ENCODE measurements around the gene PHACTR1. TPM values are rescaled to one million over a fixed set of nuclear protein-coding genes. Genes with fewer than 3 reads are reported as not detected.

The PHACTR1 gene
- total RNA-seq, 1 experiment from 2014 or later, result 5.2 TPM

- H3K27ac ChIP-seq (ENCODE audit: low read length), result no peak overlapping the region
- DNase-seq, result no peak
- no peak overlapping the region for H3K4me3 ChIP-seq (ENCODE audit: low read length)
- no peaks in the 10 kb centered on the region for H3K9me3 ChIP-seq (ENCODE audit: low read length)
- no peaks in the 10 kb centered on the region for H3K79me2 ChIP-seq (ENCODE audit: low read length)
- no peak overlapping the region for H3K4me2 ChIP-seq (ENCODE audit: low read depth, low read length, poor library complexity, severe bottlenecking)
- H2AFZ ChIP-seq (ENCODE audit: low read length), result no peak overlapping the region
- H3K4me1 ChIP-seq (ENCODE audit: low read length), result no peaks in the 10 kb centered on the region
- no peaks in the 10 kb centered on the region for H3K36me3 ChIP-seq (ENCODE audit: insufficient read depth, low read length)
- no peaks in the 10 kb centered on the region for H3K9me2 ChIP-seq (replicated peaks; ENCODE audit: insufficient read depth, low read length)
- H3K27me3 ChIP-seq (ENCODE audit: low read length), result no peaks in the 10 kb centered on the region
- H4K20me1 ChIP-seq (ENCODE audit: insufficient read depth, low read depth, low read length), result no peaks in the 10 kb centered on the region
- no peak overlapping the region for H3K9ac ChIP-seq (ENCODE audit: low read length)
Observed at GRCh38 chr6:12990162-12990561, 273.6 kb downstream of the PHACTR1 start.

GRCh38 chr6:12991435-12991834 lies 274.9 kb downstream of the PHACTR1 start:
- Histone ChIP-seq H3K9ac (ENCODE audit: low read length) (no peak overlapping the region), H3K9me2 (replicated peaks; ENCODE audit: insufficient read depth, low read length) (no peaks in the 10 kb centered on the region; the same call in 1 of the 2 replicates), H3K27me3 (ENCODE audit: low read length) (no peaks in the 10 kb centered on the region), H3K79me2 (ENCODE audit: low read length) (no peaks in the 10 kb centered on the region), H3K36me3 (ENCODE audit: insufficient read depth, low read length) (no peaks in the 10 kb centered on the region), H3K4me2 (ENCODE audit: low read depth, low read length, poor library complexity, severe bottlenecking) (no peak overlapping the region), H3K4me3 (ENCODE audit: low read length) (no peak overlapping the region), H4K20me1 (ENCODE audit: insufficient read depth, low read depth, low read length) (no peaks in the 10 kb centered on the region), H2AFZ (ENCODE audit: low read length) (no peak overlapping the region), H3K4me1 (ENCODE audit: low read length) (no peaks in the 10 kb centered on the region), H3K27ac (ENCODE audit: low read length) (no peak overlapping the region), H3K9me3 (ENCODE audit: low read length) (no peaks in the 10 kb centered on the region)
- DNase-seq, result no peak

- Histone ChIP-seq H3K9me3 (ENCODE audit: low read length) (no peaks in the 10 kb centered on the region), H3K27ac (ENCODE audit: low read length) (no peak overlapping the region), H2AFZ (ENCODE audit: low read length) (no peak overlapping the region), H3K4me3 (ENCODE audit: low read length) (no peak overlapping the region), H3K9me2 (replicated peaks; ENCODE audit: insufficient read depth, low read length) (no peaks in the 10 kb centered on the region; the same call in 1 of the 2 replicates), H3K4me1 (ENCODE audit: low read length) (no peaks in the 10 kb centered on the region), H3K79me2 (ENCODE audit: low read length) (no peaks in the 10 kb centered on the region), H3K4me2 (ENCODE audit: low read depth, low read length, poor library complexity, severe bottlenecking) (no peak overlapping the region), H3K27me3 (ENCODE audit: low read length) (no peaks in the 10 kb centered on the region), H4K20me1 (ENCODE audit: insufficient read depth, low read depth, low read length) (no peaks in the 10 kb centered on the region), H3K9ac (ENCODE audit: low read length) (no peak overlapping the region), H3K36me3 (ENCODE audit: insufficient read depth, low read length) (no peaks in the 10 kb centered on the region)
- DNase-seq, result no peak
Observed at GRCh38 chr6:12992770-12993169, 276.2 kb downstream of the PHACTR1 start.

- Histone ChIP-seq H3K27me3 (ENCODE audit: low read length) (no peaks in the 10 kb centered on the region), H3K27ac (ENCODE audit: low read length) (no peak overlapping the region), H3K4me2 (ENCODE audit: low read depth, low read length, poor library complexity, severe bottlenecking) (no peak overlapping the region), H3K4me3 (ENCODE audit: low read length) (no peak overlapping the region), H4K20me1 (ENCODE audit: insufficient read depth, low read depth, low read length) (no peaks in the 10 kb centered on the region), H3K79me2 (ENCODE audit: low read length) (no peaks in the 10 kb centered on the region), H3K36me3 (ENCODE audit: insufficient read depth, low read length) (no peaks in the 10 kb centered on the region), H3K9me3 (ENCODE audit: low read length) (no peaks in the 10 kb centered on the region), H3K9me2 (replicated peaks; ENCODE audit: insufficient read depth, low read length) (no peaks in the 10 kb centered on the region; the same call in 1 of the 2 replicates), H3K9ac (ENCODE audit: low read length) (no peak overlapping the region), H2AFZ (ENCODE audit: low read length) (no peak overlapping the region), H3K4me1 (ENCODE audit: low read length) (no peaks in the 10 kb centered on the region)
- no peak for DNase-seq
Observed at GRCh38 chr6:12993283-12993898, 276.8 kb downstream of the PHACTR1 start.

- H3K9ac ChIP-seq (ENCODE audit: low read length), result no peak overlapping the region
- no peak overlapping the region for H3K4me2 ChIP-seq (ENCODE audit: low read depth, low read length, poor library complexity, severe bottlenecking)
- H3K9me3 ChIP-seq (ENCODE audit: low read length), result no peaks in the 10 kb centered on the region
- no peaks in the 10 kb centered on the region for H3K27me3 ChIP-seq (ENCODE audit: low read length)
- no peaks in the 10 kb centered on the region; the same call in 1 of the 2 replicates for H3K9me2 ChIP-seq (replicated peaks; ENCODE audit: insufficient read depth, low read length)
- no peak overlapping the region for H3K4me3 ChIP-seq (ENCODE audit: low read length)
- no peaks in the 10 kb centered on the region for H3K36me3 ChIP-seq (ENCODE audit: insufficient read depth, low read length)
- H2AFZ ChIP-seq (ENCODE audit: low read length), result no peak overlapping the region
- H3K79me2 ChIP-seq (ENCODE audit: low read length), result no peaks in the 10 kb centered on the region
- H3K27ac ChIP-seq (ENCODE audit: low read length), result no peak overlapping the region
- H4K20me1 ChIP-seq (ENCODE audit: insufficient read depth, low read depth, low read length), result no peaks in the 10 kb centered on the region
- no peaks in the 10 kb centered on the region for H3K4me1 ChIP-seq (ENCODE audit: low read length)
- no peak for DNase-seq
Observed at GRCh38 chr6:12995419-12995818, 278.9 kb downstream of the PHACTR1 start.

- Histone ChIP-seq H3K9ac (ENCODE audit: low read length) (no peak overlapping the region), H3K9me2 (replicated peaks; ENCODE audit: insufficient read depth, low read length) (no peaks in the 10 kb centered on the region; the same call in 1 of the 2 replicates), H3K27ac (ENCODE audit: low read length) (no peak overlapping the region), H3K79me2 (ENCODE audit: low read length) (no peaks in the 10 kb centered on the region), H3K9me3 (ENCODE audit: low read length) (no peaks in the 10 kb centered on the region), H3K4me1 (ENCODE audit: low read length) (no peaks in the 10 kb centered on the region), H3K27me3 (ENCODE audit: low read length) (no peaks in the 10 kb centered on the region), H3K4me2 (ENCODE audit: low read depth, low read length, poor library complexity, severe bottlenecking) (no peak overlapping the region), H3K4me3 (ENCODE audit: low read length) (no peak overlapping the region), H2AFZ (ENCODE audit: low read length) (no peak overlapping the region), H4K20me1 (ENCODE audit: insufficient read depth, low read depth, low read length) (no peaks in the 10 kb centered on the region), H3K36me3 (ENCODE audit: insufficient read depth, low read length) (no peaks in the 10 kb centered on the region)
- no peak for DNase-seq
Observed at GRCh38 chr6:13000537-13000936, 284.0 kb downstream of the PHACTR1 start.

- H2AFZ ChIP-seq (ENCODE audit: low read length), result no peak overlapping the region
- no peak overlapping the region for H3K4me2 ChIP-seq (ENCODE audit: low read depth, low read length, poor library complexity, severe bottlenecking)
Observed at GRCh38 chr6:13001927-13002326, 285.4 kb downstream of the PHACTR1 start.

GRCh38 chr6:13004601-13005000 lies 288.0 kb downstream of the PHACTR1 start:
- Histone ChIP-seq H4K20me1 (ENCODE audit: insufficient read depth, low read depth, low read length) (no peaks in the 10 kb centered on the region), H3K79me2 (ENCODE audit: low read length) (no peaks in the 10 kb centered on the region), H3K36me3 (ENCODE audit: insufficient read depth, low read length) (no peaks in the 10 kb centered on the region), H2AFZ (ENCODE audit: low read length) (no peak overlapping the region), H3K9me2 (replicated peaks; ENCODE audit: insufficient read depth, low read length) (no peaks in the 10 kb centered on the region), H3K9ac (ENCODE audit: low read length) (no peak overlapping the region), H3K9me3 (ENCODE audit: low read length) (no peaks in the 10 kb centered on the region), H3K27me3 (ENCODE audit: low read length) (no peaks in the 10 kb centered on the region), H3K4me2 (ENCODE audit: low read depth, low read length, poor library complexity, severe bottlenecking) (no peak overlapping the region), H3K4me3 (ENCODE audit: low read length) (no peak overlapping the region), H3K27ac (ENCODE audit: low read length) (no peak overlapping the region), H3K4me1 (ENCODE audit: low read length) (no peaks in the 10 kb centered on the region)
- no peak for DNase-seq

More at GRCh38 chr6:13001927-13002326, 285.4 kb downstream of the PHACTR1 start:
- Histone ChIP-seq H3K36me3 (ENCODE audit: insufficient read depth, low read length) (no peaks in the 10 kb centered on the region), H3K9me3 (ENCODE audit: low read length) (no peaks in the 10 kb centered on the region), H4K20me1 (ENCODE audit: insufficient read depth, low read depth, low read length) (no peaks in the 10 kb centered on the region), H3K9me2 (replicated peaks; ENCODE audit: insufficient read depth, low read length) (no peaks in the 10 kb centered on the region), H3K27me3 (ENCODE audit: low read length) (no peaks in the 10 kb centered on the region), H3K4me1 (ENCODE audit: low read length) (no peaks in the 10 kb centered on the region), H3K9ac (ENCODE audit: low read length) (no peak overlapping the region), H3K4me3 (ENCODE audit: low read length) (no peak overlapping the region), H3K27ac (ENCODE audit: low read length) (no peak overlapping the region), H3K79me2 (ENCODE audit: low read length) (no peaks in the 10 kb centered on the region)
- DNase-seq, result no peak
